22Rv1 (cell line): ENCODE results near the gene FRG2C.
"Not testable (repeated sequence)": the region's sequence is repeated elsewhere in the genome, so short reads cannot be mapped to it uniquely, and the experiment has no call there.

Experiments
- H3K27ac ChIP-seq: fragments of 450-650 bp; 2 replicates; pipeline ENCODE4 v1.5.1; 2017
- CTCF ChIP-seq: fragments of 450-650 bp; IDR thresholded peaks from 2 replicates; pipeline ENCODE4 v1.5.1; 2017; ENCODE audit warnings: mild to moderate bottlenecking
- ZFX ChIP-seq: fragments of 450-650 bp; IDR thresholded peaks from 2 replicates; pipeline ENCODE4 v1.6.1; 2017; ENCODE audit warnings: antibody characterized with exemption, borderline replicate concordance

FRG2C gene

GRCh38 chr3:75664028-75664427, at the start of gene FRG2C:
TSS of gene FRG2C (plus strand) at chr3:75664328. CDS start at chr3:75664380, 52 bp downstream.
- H3K27ac ChIP-seq = not testable (repeated sequence)

GRCh38 chr3:75618666-75619305, 45.3 kb upstream of the FRG2C start:
- H3K27ac ChIP-seq = not testable (repeated sequence)

DNA sequence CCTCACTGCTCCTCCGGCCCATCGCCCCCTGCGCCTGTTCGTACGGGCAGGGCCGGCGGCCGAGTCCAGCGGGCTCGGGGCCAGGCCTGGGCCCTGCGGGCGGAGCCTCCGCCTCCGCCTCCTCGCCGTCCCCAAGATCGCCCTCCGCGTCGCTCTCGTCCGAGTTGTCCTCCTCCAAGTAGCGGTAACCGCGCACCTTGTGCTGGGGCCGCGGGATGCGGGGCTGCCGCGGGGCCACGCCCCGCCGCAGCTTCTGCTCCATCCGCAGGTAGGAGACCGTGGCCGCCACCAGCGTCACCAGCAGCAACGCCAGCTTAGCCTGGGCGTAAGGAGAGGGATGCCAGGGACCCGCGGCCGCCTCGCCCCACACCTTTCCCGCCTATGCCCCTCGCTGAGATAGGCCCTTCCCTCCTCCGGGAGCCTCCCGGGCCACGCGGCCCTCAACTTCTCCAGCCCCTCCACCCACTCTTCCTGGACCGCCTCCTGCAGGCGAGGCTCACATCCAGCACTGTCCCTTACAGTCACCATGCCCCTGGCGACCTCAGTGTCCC, 44.6 kb upstream of the FRG2C start:
- not testable (repeated sequence) for H3K27ac ChIP-seq
- TF ChIP-seq CTCF = peak; percentile 27

- not testable (repeated sequence) for H3K27ac ChIP-seq
Observed at GRCh38 chr3:75621772-75622171, 42.4 kb upstream of the FRG2C start.

GRCh38 chr3:75623656-75624055, 40.5 kb upstream of the FRG2C start:
- not testable (repeated sequence) for H3K27ac ChIP-seq

DNA sequence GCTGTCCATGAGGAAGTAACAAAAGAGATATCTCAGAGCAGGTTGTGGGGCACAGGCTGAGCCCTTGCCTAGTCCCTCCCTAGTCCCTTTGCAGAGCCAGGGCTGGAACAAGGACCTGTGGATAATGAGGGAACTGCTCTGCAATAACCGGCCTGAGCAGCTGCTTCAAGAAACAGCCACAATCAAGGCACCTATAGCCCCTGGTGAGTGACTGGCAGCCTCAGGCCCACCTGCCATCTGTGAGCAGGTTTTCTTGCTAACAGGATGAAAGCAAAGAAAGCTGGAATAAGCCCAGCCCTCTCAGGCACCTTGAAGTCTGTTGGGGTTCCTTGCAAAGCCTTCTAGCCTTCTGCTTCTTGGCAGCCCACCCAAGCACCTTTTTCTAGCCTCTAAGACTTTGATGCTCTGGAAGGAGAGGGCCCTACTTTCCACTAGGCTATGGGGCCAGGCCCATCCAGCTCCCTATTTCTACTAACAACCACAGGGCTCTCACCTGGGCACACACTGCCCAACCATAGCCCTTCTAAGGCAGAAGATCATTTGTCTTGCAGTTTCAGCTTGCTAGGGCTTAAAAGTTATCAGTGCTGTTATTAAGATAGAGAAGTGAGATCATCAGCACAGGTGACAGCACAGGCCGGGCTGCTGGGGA, 33.1 kb upstream of the FRG2C start:
- not testable (repeated sequence) for H3K27ac ChIP-seq

DNA sequence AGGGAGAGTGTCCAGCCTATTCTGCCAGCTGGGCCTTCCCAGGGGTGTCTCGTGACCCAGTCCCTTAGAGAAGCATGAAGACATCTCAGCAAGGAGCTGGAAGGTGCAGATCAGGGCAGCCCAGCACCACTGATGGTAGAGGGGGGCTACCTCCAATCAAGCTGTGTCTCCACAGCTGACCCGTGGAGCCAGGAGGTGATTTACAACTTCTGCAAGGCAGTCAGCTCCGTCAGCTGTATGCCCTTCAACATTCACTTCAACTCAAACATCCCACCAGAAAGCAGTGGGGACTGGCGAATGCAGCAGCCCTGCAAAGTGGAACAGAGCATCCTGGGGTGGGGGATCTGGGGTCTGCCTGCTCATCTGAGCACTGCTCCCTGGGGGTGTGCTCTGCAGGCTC, 32.6 kb upstream of the FRG2C start:
- no peak for TF ChIP-seq CTCF
- no peak overlapping the region for H3K27ac ChIP-seq

GRCh38 chr3:75638947-75639346, 25.2 kb upstream of the FRG2C start:
- H3K27ac ChIP-seq = not testable (repeated sequence)

DNA sequence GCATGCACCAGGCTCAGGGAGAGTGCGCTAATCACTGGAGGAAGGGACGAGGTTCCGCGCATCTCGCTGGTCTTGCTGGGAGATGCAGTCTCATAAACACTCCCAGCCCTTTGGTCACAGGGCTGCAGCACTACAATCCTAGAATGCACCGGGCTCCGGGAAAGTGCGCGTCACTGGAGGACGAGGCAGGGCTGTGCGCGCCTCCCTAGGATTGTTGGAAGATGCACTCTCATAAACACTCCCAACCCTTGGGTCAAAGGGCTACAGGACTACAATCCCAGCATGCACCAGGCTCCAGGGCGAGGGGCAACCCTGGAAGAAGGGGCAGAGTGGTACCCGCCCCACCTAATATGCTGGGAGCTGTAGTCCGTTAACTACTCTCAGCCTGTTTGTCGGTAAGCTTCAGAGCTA, 23.0 kb upstream of the FRG2C start:
- peak overlapping the region; percentile 43 for H3K27ac ChIP-seq

DNA sequence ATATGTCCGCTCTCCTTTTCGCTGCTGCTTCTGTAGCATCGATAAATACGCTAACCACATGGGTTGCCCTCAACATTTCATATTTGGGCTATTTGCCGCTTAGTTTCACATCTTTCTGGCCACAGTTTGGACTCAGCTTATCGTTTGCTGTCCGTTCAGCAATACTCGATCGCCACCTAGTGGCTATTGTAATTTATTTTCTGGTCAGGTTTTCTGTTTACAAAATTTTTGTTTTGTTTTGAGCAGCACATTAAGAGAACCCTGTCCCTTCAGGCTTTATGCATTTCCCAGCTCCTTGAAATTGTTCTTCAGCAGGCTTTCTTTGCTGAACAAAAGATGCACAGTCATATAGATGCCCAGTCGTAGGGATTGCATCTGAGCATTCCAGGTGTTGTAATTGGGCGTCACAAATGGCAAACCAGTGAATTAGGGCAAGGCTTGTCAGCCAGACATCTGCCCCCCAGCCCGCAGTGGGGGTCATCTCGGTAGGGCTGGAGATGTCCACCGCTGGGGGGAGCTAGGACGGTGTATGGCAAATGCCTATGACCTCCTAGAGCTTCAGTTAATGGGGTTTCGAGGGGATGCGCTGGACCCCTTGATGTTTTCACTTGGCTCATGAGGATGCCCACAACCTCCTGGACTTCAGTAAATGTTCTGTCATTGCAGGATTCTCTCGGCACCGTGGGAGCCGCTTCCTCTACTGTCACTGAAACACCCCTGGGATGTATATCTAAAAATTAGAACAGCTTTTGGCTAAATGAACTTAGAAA, 20.9 kb upstream of the FRG2C start:
- not testable (repeated sequence) for H3K27ac ChIP-seq
- peak; percentile 58 for TF ChIP-seq CTCF

DNA sequence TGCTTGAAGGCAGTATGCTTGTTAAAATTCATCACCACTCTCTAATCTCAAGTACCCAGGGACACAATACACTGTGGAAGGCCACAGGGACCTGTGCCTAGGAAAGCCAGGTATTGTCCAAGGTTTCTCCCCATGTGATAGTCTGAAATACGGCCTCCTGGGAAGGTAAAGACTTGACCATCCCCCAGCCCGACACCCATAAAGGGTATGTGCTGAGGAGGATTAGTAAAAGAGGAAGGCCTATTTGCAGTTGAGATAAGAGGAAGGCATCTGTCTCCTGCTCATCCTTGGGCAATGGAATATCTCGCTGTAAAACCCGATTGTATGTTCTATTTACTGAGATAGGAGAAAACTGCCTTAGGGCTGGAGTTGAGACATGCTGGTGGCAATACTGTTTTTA, 18.6 kb upstream of the FRG2C start:
- H3K27ac ChIP-seq = not testable (repeated sequence)

GRCh38 chr3:75650191-75650590, 13.9 kb upstream of the FRG2C start:
- no peak overlapping the region for H3K27ac ChIP-seq
- TF ChIP-seq CTCF (no peak), ZFX (no peak)

GRCh38 chr3:75655101-75655904, 8.8 kb upstream of the FRG2C start:
- not testable (repeated sequence) for H3K27ac ChIP-seq

DNA sequence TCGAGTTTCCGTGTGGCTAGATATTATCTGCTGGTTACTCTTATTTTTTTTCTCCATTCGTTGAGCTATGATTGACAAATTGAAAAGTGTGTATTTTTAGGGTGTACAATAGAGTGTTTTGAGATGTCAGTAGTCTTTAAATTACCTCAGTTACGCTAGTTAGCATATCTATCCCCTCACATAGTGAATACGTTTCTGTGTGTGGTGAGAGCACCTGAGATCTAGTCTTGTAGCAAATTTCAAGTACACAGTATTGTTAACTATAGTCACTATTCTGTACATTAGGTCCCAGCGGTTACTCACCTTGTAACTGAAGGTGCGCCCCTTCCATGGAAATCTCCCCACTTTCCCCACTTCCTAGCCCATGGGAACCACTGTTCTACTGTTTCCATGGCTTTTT, 8.2 kb upstream of the FRG2C start:
- H3K27ac ChIP-seq = not testable (repeated sequence)
